Loucy (cell line): ENCODE measurements around the gene SSBP3.

Source experiments
- EZH2phosphoT487 ChIP-seq: fragments of 200-600 bp; IDR thresholded peaks from 2 replicates; pipeline ENCODE4 v1.6.1; 2018; ENCODE audit warnings: antibody characterized with exemption, mild to moderate bottlenecking, moderate library complexity, borderline replicate concordance
- TF ChIP-seq, protein P1 (sequence below): fragments of 200-600 bp; sonication (generic); conservative IDR thresholded peaks from 2 replicates; pipeline ENCODE4 v1.5.1; 2014; ENCODE audit warnings: mild to moderate bottlenecking, antibody characterized with exemption, low read length

- TF ChIP-seq, protein P1, sequence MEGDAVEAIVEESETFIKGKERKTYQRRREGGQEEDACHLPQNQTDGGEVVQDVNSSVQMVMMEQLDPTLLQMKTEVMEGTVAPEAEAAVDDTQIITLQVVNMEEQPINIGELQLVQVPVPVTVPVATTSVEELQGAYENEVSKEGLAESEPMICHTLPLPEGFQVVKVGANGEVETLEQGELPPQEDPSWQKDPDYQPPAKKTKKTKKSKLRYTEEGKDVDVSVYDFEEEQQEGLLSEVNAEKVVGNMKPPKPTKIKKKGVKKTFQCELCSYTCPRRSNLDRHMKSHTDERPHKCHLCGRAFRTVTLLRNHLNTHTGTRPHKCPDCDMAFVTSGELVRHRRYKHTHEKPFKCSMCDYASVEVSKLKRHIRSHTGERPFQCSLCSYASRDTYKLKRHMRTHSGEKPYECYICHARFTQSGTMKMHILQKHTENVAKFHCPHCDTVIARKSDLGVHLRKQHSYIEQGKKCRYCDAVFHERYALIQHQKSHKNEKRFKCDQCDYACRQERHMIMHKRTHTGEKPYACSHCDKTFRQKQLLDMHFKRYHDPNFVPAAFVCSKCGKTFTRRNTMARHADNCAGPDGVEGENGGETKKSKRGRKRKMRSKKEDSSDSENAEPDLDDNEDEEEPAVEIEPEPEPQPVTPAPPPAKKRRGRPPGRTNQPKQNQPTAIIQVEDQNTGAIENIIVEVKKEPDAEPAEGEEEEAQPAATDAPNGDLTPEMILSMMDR = no peak
- TF ChIP-seq EZH2phosphoT487 = no peak
Observed at GRCh38 chr1:54342288-54342687, 63.9 kb downstream of the SSBP3 start.
